ENCODE results near the gene ETFB.

Gene ETFB

GRCh38 chr19:51326216-51327065, 39.7 kb downstream of the ETFB start:
- no peak for DNase-seq

GRCh38 chr19:51325161-51325976, 40.8 kb downstream of the ETFB start:
- no peak for DNase-seq

- no peak for DNase-seq
These were observed 42.1 kb downstream of the ETFB start for GRCh38 chr19:51324167-51324481.

GRCh38 chr19:51323481-51324166, 42.6 kb downstream of the ETFB start:
- DNase-seq, result no peak

GRCh38 chr19:51321799-51322198, 44.4 kb downstream of the ETFB start:
- no peak for DNase-seq

GRCh38 chr19:51320280-51320657, 45.9 kb downstream of the ETFB start:
- no peak for DNase-seq

- DNase-seq, result no peak
These were observed 46.4 kb downstream of the ETFB start for GRCh38 chr19:51319649-51320279.

- no peak for DNase-seq
These were observed 47.2 kb downstream of the ETFB start for GRCh38 chr19:51318687-51319648.

GRCh38 chr19:51317968-51318367, 48.2 kb downstream of the ETFB start:
- no peak for DNase-seq

GRCh38 chr19:51317376-51317775, 48.8 kb downstream of the ETFB start:
- no peak for DNase-seq

GRCh38 chr19:51316688-51317087, 49.5 kb downstream of the ETFB start:
- no peak for DNase-seq

GRCh38 chr19:51311351-51312257, 54.6 kb downstream of the ETFB start, which contains the start of gene IGLON5:
IGLON5 (plus strand) TSS chr19:51311644; CDS start chr19:51311848, 204 bp downstream.
- no peak for DNase-seq

GRCh38 chr19:51305479-51305878, 60.7 kb downstream of the ETFB start:
- DNase-seq, result no peak

- DNase-seq, result no peak
These were observed 64.9 kb downstream of the ETFB start for GRCh38 chr19:51301266-51301665.

GRCh38 chr19:51297406-51297805, 68.8 kb downstream of the ETFB start:
- no peak for DNase-seq

- DNase-seq, result no peak
These were observed 69.7 kb downstream of the ETFB start for GRCh38 chr19:51296336-51297093.

GRCh38 chr19:51295382-51296126, 70.6 kb downstream of the ETFB start:
- no peak for DNase-seq

Measured in NCI-H1105 (cell line).